ENCODE results near the gene TASP1. TPM values are rescaled to one million over a fixed set of nuclear protein-coding genes. Genes with fewer than 3 reads are reported as not detected.

TASP1 gene, protein sequence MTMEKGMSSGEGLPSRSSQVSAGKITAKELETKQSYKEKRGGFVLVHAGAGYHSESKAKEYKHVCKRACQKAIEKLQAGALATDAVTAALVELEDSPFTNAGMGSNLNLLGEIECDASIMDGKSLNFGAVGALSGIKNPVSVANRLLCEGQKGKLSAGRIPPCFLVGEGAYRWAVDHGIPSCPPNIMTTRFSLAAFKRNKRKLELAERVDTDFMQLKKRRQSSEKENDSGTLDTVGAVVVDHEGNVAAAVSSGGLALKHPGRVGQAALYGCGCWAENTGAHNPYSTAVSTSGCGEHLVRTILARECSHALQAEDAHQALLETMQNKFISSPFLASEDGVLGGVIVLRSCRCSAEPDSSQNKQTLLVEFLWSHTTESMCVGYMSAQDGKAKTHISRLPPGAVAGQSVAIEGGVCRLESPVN
- 15.9 TPM for total RNA-seq (ENCODE audit: unreplicated experiment)
- long read RNA-seq, partial matches to known transcripts, result 3 of 8 reads
- long read RNA-seq, other reads (novel, unspliced or antisense), result 3 of 8 reads

DNA sequence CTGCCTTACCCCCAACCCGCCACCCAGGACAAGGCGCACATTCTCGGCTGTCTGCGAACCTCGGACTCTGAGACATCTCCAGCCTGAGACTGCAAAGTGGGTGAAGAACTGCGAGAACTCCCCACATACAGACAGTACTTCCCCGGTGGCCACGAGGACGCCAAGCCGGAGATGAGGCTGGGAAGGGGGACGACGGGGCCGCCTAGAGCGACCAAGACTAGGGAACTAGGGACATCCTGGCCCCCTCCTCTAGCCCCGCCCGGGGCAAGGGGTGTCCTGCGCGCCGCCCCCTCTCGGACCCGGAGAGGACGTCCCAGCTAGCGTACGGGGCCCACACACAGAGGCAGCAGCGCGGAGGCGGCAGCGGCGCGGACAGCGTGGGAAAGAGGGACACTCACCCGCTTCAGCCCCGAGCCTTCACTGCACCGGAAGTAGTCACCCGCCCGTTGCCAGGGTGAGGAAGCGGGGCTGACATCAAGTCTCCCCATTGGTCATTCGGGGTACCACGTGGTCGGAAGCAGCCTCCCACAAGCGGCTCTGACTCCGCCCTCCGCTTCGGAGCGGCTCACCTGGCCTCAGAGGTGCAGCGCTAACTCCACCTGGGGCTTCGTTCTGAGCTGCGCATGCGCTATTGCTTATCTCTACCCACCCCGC is at the start of gene TASP1:
TSS of gene TASP1 (minus strand) at position 437 of the 654 bp plus-strand sequence. CDS start 8,854 bp downstream, outside the sequence.
- peak; percentile 88 for DNase-seq (ENCODE audit: low spot score)
- peak within 1 kb of the TSS; percentile 61 for H3K27ac Mint-ChIP-seq (ENCODE audit: unreplicated experiment)
- H3K36me3 Mint-ChIP-seq (ENCODE audit: low read depth, unreplicated experiment), result no peaks in the 10 kb centered on the region
- peaks cover 13% of the 10 kb centered on the region for H3K4me1 Mint-ChIP-seq (ENCODE audit: unreplicated experiment)
- peak within 1 kb of the TSS; percentile 92 for H3K4me3 Mint-ChIP-seq (ENCODE audit: unreplicated experiment)
- peaks cover 6% of the 10 kb centered on the region for H3K27me3 Mint-ChIP-seq (ENCODE audit: unreplicated experiment)
- TF ChIP-seq, protein P1, sequence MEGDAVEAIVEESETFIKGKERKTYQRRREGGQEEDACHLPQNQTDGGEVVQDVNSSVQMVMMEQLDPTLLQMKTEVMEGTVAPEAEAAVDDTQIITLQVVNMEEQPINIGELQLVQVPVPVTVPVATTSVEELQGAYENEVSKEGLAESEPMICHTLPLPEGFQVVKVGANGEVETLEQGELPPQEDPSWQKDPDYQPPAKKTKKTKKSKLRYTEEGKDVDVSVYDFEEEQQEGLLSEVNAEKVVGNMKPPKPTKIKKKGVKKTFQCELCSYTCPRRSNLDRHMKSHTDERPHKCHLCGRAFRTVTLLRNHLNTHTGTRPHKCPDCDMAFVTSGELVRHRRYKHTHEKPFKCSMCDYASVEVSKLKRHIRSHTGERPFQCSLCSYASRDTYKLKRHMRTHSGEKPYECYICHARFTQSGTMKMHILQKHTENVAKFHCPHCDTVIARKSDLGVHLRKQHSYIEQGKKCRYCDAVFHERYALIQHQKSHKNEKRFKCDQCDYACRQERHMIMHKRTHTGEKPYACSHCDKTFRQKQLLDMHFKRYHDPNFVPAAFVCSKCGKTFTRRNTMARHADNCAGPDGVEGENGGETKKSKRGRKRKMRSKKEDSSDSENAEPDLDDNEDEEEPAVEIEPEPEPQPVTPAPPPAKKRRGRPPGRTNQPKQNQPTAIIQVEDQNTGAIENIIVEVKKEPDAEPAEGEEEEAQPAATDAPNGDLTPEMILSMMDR (IDR thresholded peaks at IDR 0.05; ENCODE audit: unreplicated experiment), result no peak
- H3K9me3 Mint-ChIP-seq (ENCODE audit: unreplicated experiment), result no peaks in the 10 kb centered on the region

- Mint-ChIP-seq H3K36me3 (ENCODE audit: low read depth, unreplicated experiment) (no peaks in the 10 kb centered on the region), H3K27me3 (ENCODE audit: unreplicated experiment) (peaks cover 3% of the 10 kb centered on the region), H3K4me3 (ENCODE audit: unreplicated experiment) (no peak overlapping the region), H3K27ac (ENCODE audit: unreplicated experiment) (no peak overlapping the region), H3K9me3 (ENCODE audit: unreplicated experiment) (no peaks in the 10 kb centered on the region), H3K4me1 (ENCODE audit: unreplicated experiment) (no peaks in the 10 kb centered on the region)
- TF ChIP-seq, protein P1 (IDR thresholded peaks at IDR 0.05; ENCODE audit: unreplicated experiment), result no peak
- no peak for DNase-seq (ENCODE audit: low spot score)
These were observed 49.1 kb upstream of the TASP1 start for GRCh38 chr20:13687815-13688214.

DNA sequence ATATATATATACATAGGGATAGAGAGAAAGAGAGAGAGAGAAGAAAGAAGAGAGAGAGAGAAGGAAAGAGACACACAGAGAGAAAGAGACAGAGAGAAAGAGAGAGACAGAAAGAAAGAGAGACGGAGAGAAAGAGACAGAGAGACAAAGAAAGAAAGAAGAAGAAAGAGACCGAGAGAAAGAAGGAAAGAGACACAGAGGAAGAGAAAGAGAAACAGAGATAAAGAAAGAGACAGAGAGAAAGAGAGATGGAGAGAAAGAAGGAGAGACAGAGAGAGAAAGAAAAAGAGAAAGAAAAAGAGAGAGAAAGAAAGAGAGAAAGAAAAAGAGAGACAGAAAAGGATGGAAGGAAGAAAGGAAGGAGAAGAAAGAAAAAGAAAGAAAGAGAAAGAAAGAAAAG is 46.9 kb upstream of the TASP1 start:
- no peaks in the 10 kb centered on the region for H3K9me3 Mint-ChIP-seq (ENCODE audit: unreplicated experiment)

GRCh38 chr20:13684566-13685222 is 46.0 kb upstream of the TASP1 start:
- DNase-seq (ENCODE audit: low spot score), result no peak
- Mint-ChIP-seq H3K36me3 (ENCODE audit: low read depth, unreplicated experiment) (no peaks in the 10 kb centered on the region), H3K4me1 (ENCODE audit: unreplicated experiment) (no peaks in the 10 kb centered on the region), H3K9me3 (ENCODE audit: unreplicated experiment) (no peaks in the 10 kb centered on the region), H3K27me3 (ENCODE audit: unreplicated experiment) (peaks cover 4% of the 10 kb centered on the region), H3K27ac (ENCODE audit: unreplicated experiment) (no peak overlapping the region), H3K4me3 (ENCODE audit: unreplicated experiment) (no peak overlapping the region)
- TF ChIP-seq, protein P1 (IDR thresholded peaks at IDR 0.05; ENCODE audit: unreplicated experiment), result no peak

More for the DNA sequence above, 46.9 kb upstream of the TASP1 start:
- Mint-ChIP-seq H3K27ac (ENCODE audit: unreplicated experiment) (no peak overlapping the region), H3K27me3 (ENCODE audit: unreplicated experiment) (peaks cover 4% of the 10 kb centered on the region), H3K4me3 (ENCODE audit: unreplicated experiment) (no peak overlapping the region), H3K4me1 (ENCODE audit: unreplicated experiment) (no peaks in the 10 kb centered on the region), H3K36me3 (ENCODE audit: low read depth, unreplicated experiment) (no peaks in the 10 kb centered on the region)
- TF ChIP-seq, protein P1 (IDR thresholded peaks at IDR 0.05; ENCODE audit: unreplicated experiment), result no peak
- no peak for DNase-seq (ENCODE audit: low spot score)
